Panc1 (cell line): ENCODE results near the gene FAM53B. TPM values are rescaled to one million over a fixed set of nuclear protein-coding genes. Genes with fewer than 3 reads are reported as not detected.

Experiments used
- ATAC-seq: fragments of 200-7000 bp; cut with Tn5 transposase; 2 replicates; pipeline ENCODE4 v1.9.1; 2020; ENCODE audit warnings: mild to moderate bottlenecking, moderate library complexity
- BruUV-seq: library from RNA; stranded (reverse); fragments of 400-500 nt; replicated peaks from 2 replicates; lab custom pipeline; 2021; lab: Mats Ljungman, UMichigan
- CTCF ChIA-PET: fragments of 300-600 bp; sonication (Branson Sonifier 250); formaldehyde crosslinking; loops from one replicate; lab custom pipeline; 2022; ENCODE audit warnings: antibody characterized with exemption; lab: Charles Lee
- POLR2A ChIA-PET: fragments of 300-600 bp; sonication (Branson Sonifier 250); formaldehyde crosslinking; loops from one replicate; lab custom pipeline; 2022; ENCODE audit warnings: antibody characterized with exemption; lab: Charles Lee
- DNase-seq: peaks from one replicate; pipeline ENCODE4 v3.0.0-alpha.2; 2010; ENCODE audit warnings: low read depth, low spot score
- H3K27ac ChIP-seq: 2 replicates; pipeline ENCODE4 v1.5.1; 2011; ENCODE audit warnings: mild to moderate bottlenecking, low read length, inconsistent platforms
- H3K27me3 ChIP-seq: fragments of 200-500 bp; sonication (Bioruptor generic); 2 replicates; pipeline ENCODE4 v1.6.0; 2014; ENCODE audit warnings: low read length, inconsistent platforms; ENCODE audit not compliant: control insufficient read depth, insufficient read depth
- H3K36me3 ChIP-seq: fragments of 200-500 bp; sonication (Bioruptor generic); 2 replicates; pipeline ENCODE4 v1.5.1; 2014; ENCODE audit warnings: inconsistent platforms, mild to moderate bottlenecking, low read length, moderate library complexity; ENCODE audit not compliant: control insufficient read depth, insufficient read depth
- H3K4me1 ChIP-seq: 2 replicates; pipeline ENCODE4 v1.5.1; 2011; ENCODE audit warnings: inconsistent platforms, mild to moderate bottlenecking, low read length, moderate library complexity; ENCODE audit not compliant: control insufficient read depth, insufficient read depth
- H3K4me3 ChIP-seq, 2 experiments: 2 replicates each; pipeline ENCODE4 v1.5.1; 2011 to 2012; ENCODE audit warnings: low read depth in 2 of 2, low read length in 2 of 2, mild to moderate bottlenecking in 2 of 2, inconsistent platforms in 1 of 2, moderate library complexity in 1 of 2
- H3K9me3 ChIP-seq: fragments of 200-500 bp; sonication (Bioruptor generic); 2 replicates; pipeline ENCODE4 v1.5.1; 2014; ENCODE audit warnings: low read depth, mild to moderate bottlenecking, inconsistent platforms, low read length, moderate library complexity; ENCODE audit not compliant: control insufficient read depth, insufficient read depth
- CTCF ChIP-seq: fragments of 450-650 bp; IDR thresholded peaks from 2 replicates; pipeline ENCODE4 v1.5.1; 2017; ENCODE audit warnings: mild to moderate bottlenecking
- POLR2AphosphoS5 ChIP-seq: IDR thresholded peaks from 2 replicates; pipeline ENCODE4 v1.6.1; 2012; ENCODE audit warnings: mild to moderate bottlenecking, low read depth, low read length, moderate library complexity
- REST ChIP-seq, 2 experiments: IDR thresholded peaks; 2 replicates each; pipeline ENCODE4 v1.6.1; 2011 to 2012; ENCODE audit warnings: low read depth in 2 of 2, control low read depth in 1 of 2, low read length in 1 of 2, mild to moderate bottlenecking in 1 of 2, moderate library complexity in 1 of 2; ENCODE audit not compliant: insufficient read depth in 1 of 2
- SIN3A ChIP-seq: IDR thresholded peaks from 2 replicates; pipeline ENCODE4 v1.6.1; 2012; ENCODE audit warnings: low read depth, mild to moderate bottlenecking, low read length, moderate library complexity, borderline replicate concordance; ENCODE audit not compliant: insufficient read depth
- TCF7L2 ChIP-seq: IDR thresholded peaks from 2 replicates; pipeline ENCODE4 v1.6.1; 2011; ENCODE audit warnings: mild to moderate bottlenecking, low read depth, low read length, inconsistent platforms
- in situ Hi-C: cut with HindIII; loops from 2 replicates; pipeline ENCODE4 v1.10.0; 2016; ENCODE audit warnings: low sequenced_read_pairs, low pct_unique_long_range_greater_than_20kb
- intact Hi-C: fragments of 100-400 bp; cut with micrococcal nuclease; formaldehyde crosslinking; loops from one replicate; pipeline ENCODE4 v1.10.0; 2022; ENCODE audit not compliant: unreplicated experiment
- total RNA-seq: library from RNA; stranded (reverse); gene quantifications from one replicate; pipeline ENCODE4 v1.2.1, GENCODE V29; 2021; ENCODE audit not compliant: unreplicated experiment

The FAM53B gene
- total RNA-seq, 1 experiment from 2014 or later, result 42.5 TPM

- ChIA-PET POLR2A (interaction anchor here (0.5 kb wide), 1 partner anchor 76 kb away, joined by 8 read pairs; no protein-coding TSS in a partner anchor), CTCF (no interaction called here)
- ATAC-seq (no peak), DNase-seq (no peak)
- Histone ChIP-seq H3K4me1 (no peaks in the 10 kb centered on the region), H3K27ac (no peak overlapping the region), H3K27me3 (no peaks in the 10 kb centered on the region), H3K36me3 (peaks cover 6% of the 10 kb centered on the region; the same call in 1 of the 2 replicates), H3K4me3 (no peak overlapping the region), H3K9me3 (no peaks in the 10 kb centered on the region)
- in situ Hi-C loops (no loop called here), intact Hi-C loops (no loop called here)
- TF ChIP-seq CTCF (no peak), TCF7L2 (no peak), REST (IDR thresholded peaks at IDR 0.05; ENCODE audit: insufficient read depth in 1 of 2, low read depth in 2 of 2, low read length in 1 of 2) (no peak), SIN3A (no peak), POLR2AphosphoS5 (no peak)
- BruUV-seq, result no TSS peak
These were observed 63.1 kb downstream of the FAM53B start for GRCh38 chr10:124681091-124681490.

DNA sequence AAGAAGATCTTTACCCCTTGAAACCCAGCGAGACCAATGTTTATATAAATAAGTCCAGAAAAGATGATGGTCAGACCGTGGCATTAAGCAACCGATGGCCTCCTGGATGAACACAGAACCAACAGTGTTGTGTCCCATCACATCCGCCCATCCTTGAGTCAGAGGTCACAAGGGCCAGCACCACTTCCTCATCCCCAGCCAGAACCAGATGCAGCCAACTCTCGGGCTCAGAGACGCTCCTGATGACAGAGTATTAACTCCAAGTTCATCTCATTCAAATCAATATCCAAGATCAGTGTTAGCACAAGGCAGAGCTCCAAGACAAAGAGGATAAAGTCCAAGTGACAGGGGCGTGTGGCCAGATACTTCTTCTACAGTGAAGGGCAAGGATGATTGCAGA lies 63.5 kb downstream of the FAM53B start:
- Histone ChIP-seq H3K4me3 (no peak overlapping the region), H3K36me3 (peaks cover 6% of the 10 kb centered on the region; the same call in 1 of the 2 replicates), H3K4me1 (no peaks in the 10 kb centered on the region), H3K27ac (no peak overlapping the region), H3K27me3 (no peaks in the 10 kb centered on the region), H3K9me3 (no peaks in the 10 kb centered on the region)
- intact Hi-C loops (no loop called here), in situ Hi-C loops (no loop called here)
- no peak for ATAC-seq
- no peak for TF ChIP-seq REST (IDR thresholded peaks at IDR 0.05; ENCODE audit: insufficient read depth in 1 of 2, low read depth in 2 of 2, low read length in 1 of 2)
- TF ChIP-seq POLR2AphosphoS5, result no peak
- no TSS peak for BruUV-seq
- DNase-seq, result no peak
- POLR2A ChIA-PET, result interaction anchor here (0.5 kb wide), 1 partner anchor 75 kb away, joined by 8 read pairs; no protein-coding TSS in a partner anchor
- CTCF ChIA-PET, result no interaction called here
